GM12878 (cell line): ENCODE results near the gene GNB5. TPM values are rescaled to one million over a fixed set of nuclear protein-coding genes. Genes with fewer than 3 reads are reported as not detected.

ENCODE experiments used
- ATAC-seq: fragments of 200-7000 bp; cut with Tn5 transposase; 3 replicates; pipeline ENCODE4 v1.9.1; 2020; ENCODE audit warnings: mild to moderate bottlenecking, moderate library complexity
- BruUV-seq: library from RNA; stranded (reverse); fragments of 400-500 nt; replicated peaks from 2 replicates; lab custom pipeline; 2021; lab: Mats Ljungman, UMichigan
- CTCF ChIA-PET: fragments of 300-600 bp; sonication (Branson Sonifier 250); formaldehyde crosslinking; extraction: SDS; loops from one replicate; lab custom pipeline; 2021; ENCODE audit warnings: inconsistent platforms; lab: Yijun Ruan, JAX
- POLR2A ChIA-PET: fragments of 350-600 bp; formaldehyde crosslinking; extraction: SDS; loops from one replicate; lab custom pipeline; 2021; ENCODE audit warnings: inconsistent platforms; lab: Charles Lee
- RAD21 ChIA-PET: fragments of 300-600 bp; sonication (Branson Sonifier 250); formaldehyde crosslinking; loops from one replicate; lab custom pipeline; 2023; ENCODE audit warnings: antibody characterized with exemption; ENCODE audit not compliant: unreplicated experiment; lab: Charles Lee
- SMC1A ChIA-PET: fragments of 300-600 bp; sonication (Branson Sonifier 250); formaldehyde crosslinking; loops from one replicate; lab custom pipeline; 2023; ENCODE audit not compliant: unreplicated experiment, uncharacterized antibody; lab: Charles Lee
- DNase-seq: peaks from one replicate; pipeline ENCODE4 v3.0.0-alpha.2; 2011; ENCODE audit warnings: low read depth, low spot score
- FAIRE-seq: peaks from 3 replicates; lab custom pipeline; 2011; peaks lifted over from hg19 to GRCh38; lab: Jason Lieb, UNC
- H2AFZ ChIP-seq: 2 replicates; pipeline ENCODE4 v1.6.0; 2011; ENCODE audit warnings: low read depth, low read length, control low read depth; ENCODE audit not compliant: control insufficient read depth
- H3K27ac ChIP-seq: 2 replicates; pipeline ENCODE4 v1.5.1; 2011; ENCODE audit warnings: control low read depth; ENCODE audit not compliant: control insufficient read depth, insufficient read depth
- H3K27me3 ChIP-seq, 2 experiments: replicated peaks in 1 of 2; 2 replicates each; pipeline versions ENCODE4 v1.6.0 to v1.6.1; 2011; ENCODE audit warnings: low read length in 1 of 2; ENCODE audit not compliant: control insufficient read depth in 2 of 2, insufficient read depth in 2 of 2
- H3K36me3 ChIP-seq, 2 experiments: 2 replicates each; pipeline ENCODE4 v1.5.1; 2011; ENCODE audit warnings: low read length in 1 of 2; ENCODE audit not compliant: control insufficient read depth in 2 of 2, insufficient read depth in 2 of 2
- H3K4me1 ChIP-seq: 2 replicates; pipeline ENCODE4 v1.6.1; 2011; ENCODE audit warnings: mild to moderate bottlenecking, low read length, moderate library complexity, mixed read lengths; ENCODE audit not compliant: control insufficient read depth, insufficient read depth
- H3K4me2 ChIP-seq: 2 replicates; pipeline ENCODE4 v1.6.0; 2011; ENCODE audit warnings: control low read depth; ENCODE audit not compliant: control insufficient read depth, insufficient read depth
- H3K4me3 ChIP-seq: fragments of 200-600 bp; sonication (generic); 2 replicates; pipeline ENCODE4 v1.5.1; 2016
- H3K79me2 ChIP-seq: 2 replicates; pipeline ENCODE4 v1.6.0; 2011; ENCODE audit warnings: low read length; ENCODE audit not compliant: control insufficient read depth, insufficient read depth
- H3K9ac ChIP-seq: 2 replicates; pipeline ENCODE4 v1.8.0; 2011; ENCODE audit warnings: low read length, control low read depth, mixed read lengths; ENCODE audit not compliant: control insufficient read depth, insufficient read depth
- H3K9me3 ChIP-seq: replicated peaks from 3 replicates; pipeline ENCODE4 v1.5.1; 2011; ENCODE audit warnings: mild to moderate bottlenecking, low read length; ENCODE audit not compliant: control insufficient read depth, insufficient read depth
- H4K20me1 ChIP-seq: 2 replicates; pipeline ENCODE4 v1.6.0; 2011; ENCODE audit not compliant: control insufficient read depth, insufficient read depth
- CEBPB ChIP-seq, 2 experiments: fragments of 150-350 bp in 1 of 2; IDR thresholded peaks; 2 replicates each; pipeline ENCODE4 v1.6.1; 2012 to 2014; ENCODE audit warnings: low read depth in 2 of 2, low read length in 2 of 2, borderline replicate concordance in 1 of 2, inconsistent platforms in 1 of 2
- EGR1 ChIP-seq, 2 experiments: IDR thresholded peaks; 1 replicate in 1 of 2; 2 replicates in 1 of 2; pipeline ENCODE4 v1.6.1; 2011 to 2012; ENCODE audit warnings: low read depth in 2 of 2, low read length in 2 of 2, borderline replicate concordance in 1 of 2, mild to moderate bottlenecking in 1 of 2, moderate library complexity in 1 of 2
- GABPA ChIP-seq: IDR thresholded peaks from 2 replicates; pipeline ENCODE4 v1.6.1; 2014; ENCODE audit warnings: antibody characterized with exemption, low read depth, mild to moderate bottlenecking, inconsistent platforms
- GATAD2B ChIP-seq: fragments of 450-650 bp; conservative IDR thresholded peaks from 2 replicates; pipeline ENCODE4 v1.6.1; 2017; ENCODE audit warnings: low read depth, mild to moderate bottlenecking, moderate library complexity
- IKZF2 ChIP-seq, 2 experiments: fragments of 450-650 bp; IDR thresholded peaks; 2 replicates each; pipeline ENCODE4 v1.6.1; 2017; ENCODE audit warnings: mild to moderate bottlenecking in 2 of 2, moderate library complexity in 2 of 2
- JUND ChIP-seq: IDR thresholded peaks from 2 replicates; pipeline ENCODE4 v1.6.1; 2012; ENCODE audit warnings: low read depth, mild to moderate bottlenecking, low read length, improper control_type of control experiment, moderate library complexity
- LARP7 ChIP-seq: fragments of 450-650 bp; IDR thresholded peaks from 2 replicates; pipeline ENCODE4 v1.6.1; 2017; ENCODE audit warnings: mild to moderate bottlenecking
- MTA3 ChIP-seq: IDR thresholded peaks from 2 replicates; pipeline ENCODE4 v1.6.1; 2012; ENCODE audit warnings: low read length, inconsistent platforms, borderline replicate concordance
- PML ChIP-seq: IDR thresholded peaks from 2 replicates; pipeline ENCODE4 v1.6.1; 2012; ENCODE audit warnings: low read length, inconsistent platforms
- RCOR1 ChIP-seq: conservative IDR thresholded peaks from 2 replicates; pipeline ENCODE4 v1.6.1; 2012; ENCODE audit warnings: low read depth, low read length, improper control_type of control experiment
- RELB ChIP-seq: fragments of 450-650 bp; IDR thresholded peaks from 2 replicates; pipeline ENCODE4 v1.6.1; 2017; ENCODE audit warnings: low read depth, mild to moderate bottlenecking, moderate library complexity
- SMC3 ChIP-seq: IDR thresholded peaks from 2 replicates; pipeline ENCODE4 v1.6.1; 2011; ENCODE audit warnings: low read length, improper control_type of control experiment, borderline replicate concordance
- TBL1XR1 ChIP-seq: IDR thresholded peaks from 2 replicates; pipeline ENCODE4 v1.6.1; 2012; ENCODE audit warnings: low read depth, low read length, improper control_type of control experiment
- ZNF622 ChIP-seq: fragments of 450-650 bp; IDR thresholded peaks from 2 replicates; pipeline ENCODE4 v1.6.1; 2017; ENCODE audit warnings: mild to moderate bottlenecking, inconsistent platforms
- WGBS: methylation state at CpG from one replicate; pipeline ENCODE4 v1.1.6; 2016; ENCODE audit warnings: low lambda C conversion rate; ENCODE audit not compliant: insufficient replicate concordance, insufficient coverage; ENCODE audit errors: missing lambda C conversion rate; 5-methylcytosine and 5-hydroxymethylcytosine counted together
- in situ Hi-C: fragments of 300-500 bp; cut with MboI; formaldehyde crosslinking; loops from 9 replicates; pipeline ENCODE4 v1.14.3; 2018; ENCODE audit warnings: mixed read lengths
- intact Hi-C: fragments of 100-400 bp; cut with micrococcal nuclease; formaldehyde crosslinking; loops from one replicate; pipeline ENCODE4 v1.14.2; 2022; ENCODE audit not compliant: unreplicated experiment
- polyA plus RNA-seq, 11 experiments: library from polyadenylated mRNA; depleted of rRNA in 4 of 11; unstranded in 6 of 11; stranded (reverse) in 5 of 11; fragments of >200 nt; fragmentation: Nextera tagmentation in 4 of 11; fragmentation: Illumina TruSeq in 1 of 11; extraction: Ambion mirVana in 4 of 11; extraction: Trizol in 1 of 11; gene quantifications; 1 replicate in 1 of 11; 2 replicates in 10 of 11; pipeline versions ENCODE4 v1.2.1 to v1.2.3, GENCODE V29; 2011 to 2016; ENCODE audit warnings: inconsistent platforms in 2 of 11, missing spikeins in 2 of 11, low read depth in 1 of 11
- total RNA-seq, 4 experiments: library from RNA; depleted of rRNA in 3 of 4; stranded (reverse); fragments of >200 nt in 3 of 4; fragmentation: Illumina TruSeq in 1 of 4; extraction: Trizol in 1 of 4; gene quantifications; 2 replicates each; pipeline versions ENCODE4 v1.2.1 to v1.2.3, GENCODE V29; 2013 to 2021

Gene GNB5
- total and polyA plus RNA-seq, 10 of the 15 experiments (the other 5 are each of a cell fraction or from before 2014, with no cell fraction given): 2.4 to 25.9 (median 15.2) TPM

- H3K9me3 ChIP-seq: no peaks in the 10 kb centered on the region
- H3K9ac ChIP-seq: no peak overlapping the region
- TF ChIP-seq GATAD2B (no peak), SMC3 (no peak), MTA3 (no peak), CEBPB (IDR thresholded peaks at IDR 0.05; ENCODE audit: borderline replicate concordance in 1 of 2, low read depth in 2 of 2, low read length in 2 of 2) (no peak), EGR1 (IDR thresholded peaks at IDR 0.05; ENCODE audit: borderline replicate concordance in 1 of 2, low read depth in 2 of 2, low read length in 2 of 2) (no peak), RELB (no peak), ZNF622 (no peak), IKZF2 (IDR thresholded peaks at IDR 0.05) (no peak), GABPA (no peak), RCOR1 (no peak), LARP7 (no peak), TBL1XR1 (no peak), JUND (no peak), PML (no peak)
- DNase-seq (no peak), FAIRE-seq (no peak), ATAC-seq (no peak)
- no peaks in the 10 kb centered on the region; a peak in 1 of 4 replicates for H3K36me3 ChIP-seq
- BruUV-seq: no TSS peak
- no peak overlapping the region for H3K27ac ChIP-seq
- CTCF ChIA-PET: interaction anchor here (0.8 to 2.0 kb wide), 8 partner anchors 10 to 252 kb away, joined by 3 to 7 read pairs (median 4); no protein-coding TSS in a partner anchor
- RAD21 ChIA-PET: interaction anchor here (1.2 kb wide), 1 partner anchor 18 kb away, joined by 3 read pairs; no protein-coding TSS in a partner anchor
- H4K20me1 ChIP-seq: no peaks in the 10 kb centered on the region
- in situ Hi-C loops (no loop called here), intact Hi-C loops (no loop called here)
- no peak overlapping the region for H3K4me3 ChIP-seq
- H3K79me2 ChIP-seq: no peaks in the 10 kb centered on the region
- H2AFZ ChIP-seq: no peak overlapping the region
- no peaks in the 10 kb centered on the region; the same call in 1 of the 2 replicates for H3K4me1 ChIP-seq
- POLR2A ChIA-PET: interaction anchor here (0.7 kb wide), 1 partner anchor 246 kb away, joined by 3 read pairs; no protein-coding TSS in a partner anchor
- SMC1A ChIA-PET: interaction anchor here (0.8 to 1.3 kb wide), 3 partner anchors 8 to 381 kb away, joined by 3 read pairs; no protein-coding TSS in a partner anchor
- 91% methylated on average over 10 of the region's 10 CpGs for WGBS
- H3K27me3 ChIP-seq: no peaks in the 10 kb centered on the region
- H3K4me2 ChIP-seq: no peak overlapping the region
Observed at GRCh38 chr15:52158084-52158765, 33.0 kb downstream of the GNB5 start.
